Fibroblast of peridontal ligament (primary cell): ENCODE measurements around the gene TRIM8.

ENCODE experiments used
- DNase-seq: peaks from one replicate; pipeline ENCODE4 v3.0.0-alpha.2; 2010; ENCODE audit errors: extremely low read depth

Gene TRIM8

GRCh38 chr10:102632394-102633111 is 11.7 kb upstream of the TRIM8 start:
- DNase-seq = peak; percentile 61

DNA sequence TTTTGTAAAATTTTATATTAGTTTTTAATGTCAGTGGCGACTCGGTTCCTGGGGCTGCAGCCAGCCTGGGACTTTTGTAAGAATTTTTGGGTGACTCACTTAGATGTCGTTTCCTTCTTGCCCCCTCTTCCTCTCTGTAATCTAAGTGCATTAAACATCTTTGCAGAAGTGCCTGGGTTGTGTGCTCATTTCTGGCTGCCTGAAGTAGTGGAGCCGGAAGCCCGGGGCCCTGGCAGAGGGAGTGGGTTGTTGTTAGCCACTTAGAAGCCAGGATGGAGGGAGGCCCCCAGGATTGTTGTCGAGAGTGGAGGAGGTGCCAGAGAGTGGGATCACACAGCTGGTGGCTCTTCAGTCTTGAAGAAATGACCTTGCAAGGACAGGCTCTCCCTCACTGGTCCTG is 11.0 kb upstream of the TRIM8 start:
- peak; percentile 40 for DNase-seq

GRCh38 chr10:102633848-102634247 is 10.4 kb upstream of the TRIM8 start:
- DNase-seq = no peak

GRCh38 chr10:102634686-102635085 is 9.6 kb upstream of the TRIM8 start:
- no peak for DNase-seq

DNA sequence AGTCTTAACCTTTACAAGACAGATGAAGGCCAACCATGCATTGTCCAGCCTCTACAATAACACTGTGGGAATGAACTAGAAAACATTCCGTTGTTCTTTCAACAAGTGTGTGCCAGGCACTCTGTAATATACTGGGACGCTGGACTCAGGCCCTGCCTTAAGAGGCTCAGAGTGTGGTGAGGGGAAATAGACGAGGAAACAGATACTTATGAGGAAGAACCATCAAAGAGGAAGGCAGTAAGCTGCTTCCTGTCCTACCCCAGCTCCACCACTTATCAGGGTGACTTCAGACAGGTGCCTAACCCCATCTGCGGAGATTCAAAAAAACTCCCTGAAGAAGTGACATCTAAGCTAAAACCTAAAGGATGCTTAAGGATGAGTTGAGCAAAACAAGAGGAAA is 8.9 kb upstream of the TRIM8 start:
- DNase-seq = no peak

GRCh38 chr10:102639537-102639936 is 4.7 kb upstream of the TRIM8 start:
- DNase-seq = no peak

DNA sequence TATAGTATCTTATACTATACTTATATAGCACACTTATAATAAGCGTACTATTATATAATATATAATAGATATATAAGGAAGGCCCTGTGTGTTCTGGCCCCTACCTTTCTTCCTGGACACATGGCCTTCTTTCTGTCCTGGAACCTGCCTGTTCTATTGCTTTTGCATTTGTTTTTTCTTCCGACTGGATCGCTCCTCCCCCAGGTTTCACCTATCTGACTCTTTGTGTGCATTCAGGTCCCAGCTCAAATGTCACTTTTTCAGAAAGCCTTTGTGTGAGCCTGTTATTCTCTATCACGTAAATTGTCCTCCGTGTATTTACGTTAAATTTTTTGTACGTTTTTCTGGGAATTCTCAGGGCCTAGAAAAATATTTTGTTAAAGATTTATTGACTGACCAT is 2.9 kb upstream of the TRIM8 start:
- no peak for DNase-seq

- peak; percentile 95 for DNase-seq
Observed at GRCh38 chr10:102641880-102642735, 2.2 kb upstream of the TRIM8 start.

GRCh38 chr10:102642736-102643335 is 1.4 kb upstream of the TRIM8 start:
- DNase-seq = peak; percentile 82

DNA sequence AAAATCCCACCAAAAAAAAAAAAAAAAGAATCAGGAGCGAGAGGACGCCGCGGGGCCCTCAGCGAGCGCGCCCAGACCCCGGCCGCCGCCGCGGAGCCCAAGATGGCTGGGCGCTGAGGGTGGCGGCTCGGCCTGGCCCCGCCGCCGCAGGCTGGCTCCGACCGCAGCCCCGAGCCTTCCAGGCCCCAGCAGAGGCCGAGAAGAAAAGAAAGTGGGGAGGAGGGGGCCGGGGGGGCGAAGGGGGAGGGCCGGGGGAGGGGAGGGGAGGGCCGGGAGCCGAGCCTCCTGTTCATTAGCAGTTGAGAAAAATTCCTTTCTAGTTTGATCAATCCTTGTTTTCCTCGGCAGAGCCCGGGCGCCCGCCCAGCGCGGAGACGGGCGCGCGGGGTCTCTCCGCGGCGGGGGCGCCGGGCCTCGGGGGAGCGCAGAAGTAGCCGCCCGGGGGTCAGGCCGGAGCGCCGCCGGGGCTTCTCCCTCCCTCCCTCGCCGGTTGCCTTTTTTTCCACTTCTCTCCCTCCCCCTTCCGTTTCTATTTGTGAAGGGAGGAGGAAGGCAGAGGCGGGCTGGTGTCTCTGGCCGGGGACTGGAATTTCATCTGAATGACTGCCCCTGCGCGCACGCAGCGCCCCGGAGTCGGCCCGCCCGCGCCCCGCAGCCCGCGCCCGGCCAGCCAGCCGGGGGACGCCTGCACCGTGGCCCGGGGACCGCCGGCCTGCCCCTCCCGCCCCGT is 778 bp upstream of the TRIM8 start:
- peak; percentile 69 for DNase-seq

DNA sequence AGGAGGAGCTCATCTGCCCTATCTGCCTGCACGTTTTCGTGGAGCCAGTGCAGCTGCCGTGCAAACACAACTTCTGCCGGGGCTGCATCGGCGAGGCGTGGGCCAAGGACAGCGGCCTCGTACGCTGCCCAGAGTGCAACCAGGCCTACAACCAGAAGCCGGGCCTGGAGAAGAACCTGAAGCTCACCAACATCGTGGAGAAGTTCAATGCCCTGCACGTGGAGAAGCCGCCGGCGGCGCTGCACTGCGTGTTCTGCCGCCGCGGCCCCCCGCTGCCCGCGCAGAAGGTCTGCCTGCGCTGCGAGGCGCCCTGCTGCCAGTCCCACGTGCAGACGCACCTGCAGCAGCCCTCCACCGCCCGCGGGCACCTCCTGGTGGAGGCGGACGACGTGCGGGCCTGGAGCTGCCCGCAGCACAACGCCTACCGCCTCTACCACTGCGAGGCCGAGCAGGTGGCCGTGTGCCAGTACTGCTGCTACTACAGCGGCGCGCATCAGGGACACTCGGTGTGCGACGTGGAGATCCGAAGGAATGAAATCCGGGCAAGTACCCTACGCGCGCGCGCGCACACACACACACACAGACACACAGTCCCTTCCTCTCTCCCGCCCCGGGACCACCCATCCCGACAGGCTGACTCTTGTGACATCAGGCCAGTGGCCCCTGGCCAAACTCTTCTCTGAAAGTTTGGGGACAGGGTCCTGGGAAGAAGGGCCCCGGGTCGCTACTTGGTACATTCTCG is 538 bp downstream of the TRIM8 start:
- peak; percentile 54 for DNase-seq

DNA sequence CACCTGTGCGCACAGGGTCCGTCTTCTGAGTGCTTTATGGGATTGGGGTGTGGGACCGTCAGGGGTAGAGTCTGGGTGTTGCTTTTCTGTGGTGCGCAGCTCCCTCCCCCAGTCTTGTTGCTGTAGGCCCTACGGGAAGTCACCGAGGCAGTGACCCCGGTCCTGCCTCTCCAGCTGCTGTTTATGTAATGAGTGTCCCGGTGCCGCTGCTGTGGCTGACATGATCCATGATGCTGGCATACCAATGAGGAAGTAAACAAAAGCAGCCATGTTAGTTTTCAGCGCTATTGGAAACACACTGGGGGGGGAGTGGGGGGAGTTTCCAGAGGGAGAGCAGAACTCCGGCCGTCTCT is 1.1 kb downstream of the TRIM8 start:
- DNase-seq = no peak

GRCh38 chr10:102645741-102646609 is 1.7 kb downstream of the TRIM8 start:
- peak; percentile 97 for DNase-seq

DNA sequence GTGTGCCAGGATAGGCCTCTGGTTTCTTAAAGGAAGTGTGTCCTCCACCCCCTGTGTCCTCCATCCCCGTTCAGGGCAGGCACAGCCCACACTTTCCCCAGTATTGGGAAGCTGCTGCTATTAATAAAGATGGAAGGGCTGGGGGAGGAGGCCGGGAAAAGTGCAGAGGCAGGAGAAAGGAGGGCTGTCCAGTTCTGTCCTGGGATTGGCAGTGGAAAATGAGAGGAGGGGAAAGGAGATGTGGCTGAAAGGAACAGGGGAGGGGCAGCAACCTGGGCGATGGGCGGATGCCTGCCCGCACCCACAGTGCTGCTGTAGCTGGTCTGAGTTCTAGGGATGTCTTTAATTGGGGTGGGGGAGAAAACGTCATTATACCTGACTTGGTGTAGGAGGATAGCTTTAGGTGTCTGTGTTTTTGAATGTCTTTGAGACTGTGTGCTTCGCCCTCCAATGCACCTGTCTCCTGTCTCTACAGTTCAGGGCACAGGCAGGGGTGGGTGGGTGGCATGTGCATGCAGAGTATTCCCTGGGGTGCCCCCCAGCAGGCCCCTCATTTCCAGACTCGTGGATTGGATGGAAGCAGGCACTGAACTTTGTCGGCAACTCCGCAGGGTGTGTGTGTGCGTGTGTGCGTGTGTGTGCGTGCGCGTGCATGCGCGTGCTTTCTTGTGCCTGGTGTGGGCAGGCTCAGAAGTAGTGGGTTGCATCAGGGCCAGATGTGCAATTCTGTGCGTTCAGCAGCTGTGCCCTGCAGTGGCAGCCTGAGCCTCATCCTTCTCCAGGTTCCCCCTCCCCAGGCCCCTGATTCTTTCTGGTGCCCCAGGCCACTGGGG is 2.5 kb downstream of the TRIM8 start:
- peak; percentile 56 for DNase-seq

- DNase-seq = no peak
Observed at GRCh38 chr10:102647443-102648268, 3.4 kb downstream of the TRIM8 start.

GRCh38 chr10:102648269-102648888 is 4.1 kb downstream of the TRIM8 start:
- DNase-seq = no peak

DNA sequence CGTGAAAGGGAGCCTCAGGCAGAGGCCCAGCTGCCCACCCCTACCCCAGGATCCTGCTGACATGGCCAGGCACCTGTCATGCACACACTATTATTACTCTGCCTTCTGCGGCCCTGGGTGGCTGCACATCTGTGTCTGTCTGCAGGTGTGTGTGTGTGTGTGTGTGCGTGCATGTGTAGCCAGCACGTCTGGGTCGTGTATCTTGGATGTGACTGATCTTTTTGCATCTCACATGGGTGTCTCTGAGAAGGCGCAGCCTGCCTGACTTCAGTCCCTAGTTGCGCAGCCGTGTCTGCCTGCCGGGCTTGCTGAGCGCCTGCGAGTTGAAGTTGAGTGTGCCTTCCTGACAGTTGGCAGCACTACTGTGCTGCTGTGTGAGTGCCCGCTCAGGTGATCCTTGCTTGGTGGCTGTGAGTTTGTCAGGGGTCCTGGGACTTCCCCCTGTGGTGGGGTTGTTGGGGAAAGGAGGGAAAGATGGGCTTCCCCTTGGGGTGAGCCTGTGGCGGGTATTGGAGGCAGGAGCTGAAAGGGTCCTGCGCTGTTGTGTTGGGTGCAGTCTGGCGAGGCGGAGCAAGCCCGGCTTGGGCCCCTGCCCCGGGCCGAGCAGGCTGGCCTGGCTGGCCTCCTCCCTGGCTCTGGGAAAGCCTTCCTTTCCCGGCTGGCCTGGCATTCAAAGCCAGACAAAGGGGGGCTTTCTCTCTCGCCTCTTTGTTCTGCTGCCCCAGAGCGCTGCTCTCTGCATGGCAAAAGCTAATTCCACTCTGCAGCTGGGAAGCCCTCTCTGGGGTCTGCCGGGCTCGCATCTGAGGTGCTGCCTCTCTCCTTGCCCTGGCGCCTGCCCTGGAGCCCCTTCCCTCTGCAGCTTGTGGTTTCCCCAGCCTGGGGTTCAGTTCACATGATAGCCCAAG is 4.9 kb downstream of the TRIM8 start:
- DNase-seq = no peak
